HFFc6 (cell line): ENCODE measurements around the gene JOSD2. TPM values are rescaled to one million over a fixed set of nuclear protein-coding genes. Genes with fewer than 3 reads are reported as not detected.

Experiments
- DNase-seq: peaks from one replicate; pipeline ENCODE4 v3.0.0-alpha.2; 2018
- H3K27ac Mint-ChIP-seq: 2 replicates; pipeline ENCODE4 v1.8.0; 2020; ENCODE audit warnings: mild to moderate bottlenecking, mixed read lengths
- H3K27me3 Mint-ChIP-seq: 2 replicates; pipeline ENCODE4 v1.8.0; 2021; ENCODE audit warnings: mild to moderate bottlenecking, moderate library complexity, mixed read lengths; ENCODE audit not compliant: insufficient read depth
- H3K36me3 Mint-ChIP-seq: 2 replicates; pipeline ENCODE4 v1.8.0; 2021; ENCODE audit warnings: low read depth, mixed read lengths
- H3K4me1 Mint-ChIP-seq: 2 replicates; pipeline ENCODE4 v1.8.0; 2020; ENCODE audit warnings: low read depth, mixed read lengths
- H3K4me3 Mint-ChIP-seq: 2 replicates; pipeline ENCODE4 v1.8.0; 2020; ENCODE audit warnings: mild to moderate bottlenecking, moderate library complexity, mixed read lengths
- H3K9me3 Mint-ChIP-seq: 2 replicates; pipeline ENCODE4 v1.8.0; 2020; ENCODE audit warnings: mild to moderate bottlenecking, mixed read lengths
- CTCF ChIP-seq: fragments of 200-600 bp; sonication (generic); IDR thresholded peaks from 2 replicates; pipeline ENCODE4 v1.5.0; 2021; ENCODE audit warnings: antibody characterized with exemption, mild to moderate bottlenecking
- total RNA-seq, 6 experiments: library from RNA; stranded (reverse); fragmentation: NEBNext Ultra II Directional; extraction: Animal tissue kit (Norgen Biotek cat#: 25700); gene quantifications; 2 replicates in 1 of 6; 3 replicates in 5 of 6; pipeline ENCODE4 v1.2.3, GENCODE V29; 2021

The JOSD2 gene
- total RNA-seq, 6 experiments from 2014 or later = 62.7 to 86.3 (median 72.8) TPM

DNA sequence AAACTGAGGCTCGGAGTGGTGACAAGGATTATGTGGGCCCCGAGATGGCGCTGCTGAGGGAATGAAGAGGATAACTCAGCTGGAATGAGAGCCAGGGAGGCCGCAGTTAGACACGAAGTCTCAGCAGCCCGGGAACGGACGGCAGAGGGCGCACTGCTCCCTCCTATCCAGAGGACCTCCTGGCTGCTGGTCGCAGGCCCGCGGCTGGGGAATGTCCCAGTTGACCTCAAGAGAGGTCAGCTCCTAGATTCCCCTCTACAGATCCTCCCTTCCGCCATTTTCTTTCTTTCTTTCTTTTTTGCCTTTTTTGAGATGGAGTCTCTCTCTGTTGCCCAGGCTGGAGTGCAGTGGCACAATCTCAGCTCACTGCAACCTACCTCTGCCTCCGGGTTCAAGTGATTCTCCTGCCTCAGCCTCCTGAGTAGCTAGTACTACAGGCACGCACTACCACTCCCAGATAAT, 26.8 kb upstream of the JOSD2 start:
- H3K9me3 Mint-ChIP-seq = peaks cover 13% of the 10 kb centered on the region
- no peak overlapping the region for H3K27ac Mint-ChIP-seq
- peaks cover 8% of the 10 kb centered on the region; the same call in 1 of the 2 replicates for H3K36me3 Mint-ChIP-seq
- H3K27me3 Mint-ChIP-seq = peaks cover 6% of the 10 kb centered on the region
- no peaks in the 10 kb centered on the region; the same call in 1 of the 2 replicates for H3K4me1 Mint-ChIP-seq
- H3K4me3 Mint-ChIP-seq = no peak overlapping the region
- TF ChIP-seq CTCF = peak; percentile 87
- DNase-seq = peak; percentile 64

- no peak overlapping the region for H3K4me3 Mint-ChIP-seq
- H3K9me3 Mint-ChIP-seq = peaks cover 18% of the 10 kb centered on the region
- no peak overlapping the region for H3K27ac Mint-ChIP-seq
- no peaks in the 10 kb centered on the region; the same call in 1 of the 2 replicates for H3K4me1 Mint-ChIP-seq
- H3K27me3 Mint-ChIP-seq = peaks cover 6% of the 10 kb centered on the region
- DNase-seq = no peak
- peaks cover 10% of the 10 kb centered on the region; the same call in 1 of the 2 replicates for H3K36me3 Mint-ChIP-seq
- no peak for TF ChIP-seq CTCF
Measured at GRCh38 chr19:50537306-50537685, 26.3 kb upstream of the JOSD2 start.

DNA sequence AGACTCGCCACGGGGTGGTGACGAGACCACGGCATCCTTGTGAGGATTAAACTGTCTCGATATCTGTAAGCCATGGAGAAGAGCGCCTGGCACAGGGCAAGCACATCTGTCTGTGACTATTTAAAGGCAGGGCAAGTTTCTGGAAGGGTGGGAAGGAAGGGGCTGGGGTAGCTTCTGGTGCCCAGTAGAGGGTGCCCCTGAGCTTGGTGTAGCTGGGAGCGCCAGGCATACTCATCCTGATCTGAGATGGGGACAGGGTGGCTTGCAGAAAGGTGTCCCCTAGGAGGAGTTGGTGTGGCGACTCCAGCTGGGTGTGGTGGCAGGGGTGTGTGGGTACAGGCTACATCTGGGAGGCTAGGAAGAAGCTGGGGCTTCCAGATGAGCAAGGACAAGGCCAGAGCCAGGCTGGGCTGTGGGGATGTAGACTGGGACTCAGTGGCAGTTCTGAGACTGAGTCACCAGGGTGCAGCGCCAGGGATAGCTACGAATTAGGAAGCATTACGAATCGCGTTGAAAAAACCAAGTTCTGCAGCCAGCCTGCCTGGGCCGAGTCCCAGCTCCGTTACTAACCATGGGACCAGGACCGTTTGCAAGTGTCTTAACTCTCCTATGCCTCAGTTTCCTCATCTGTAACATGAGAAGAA, 25.8 kb upstream of the JOSD2 start:
- Mint-ChIP-seq H3K4me1 (no peaks in the 10 kb centered on the region; the same call in 1 of the 2 replicates), H3K27ac (no peak overlapping the region), H3K27me3 (peaks cover 7% of the 10 kb centered on the region), H3K4me3 (no peak overlapping the region), H3K36me3 (peaks cover 10% of the 10 kb centered on the region; the same call in 1 of the 2 replicates), H3K9me3 (peaks cover 20% of the 10 kb centered on the region)
- TF ChIP-seq CTCF = no peak; the same call in 1 of the 2 replicates
- DNase-seq = no peak

DNA sequence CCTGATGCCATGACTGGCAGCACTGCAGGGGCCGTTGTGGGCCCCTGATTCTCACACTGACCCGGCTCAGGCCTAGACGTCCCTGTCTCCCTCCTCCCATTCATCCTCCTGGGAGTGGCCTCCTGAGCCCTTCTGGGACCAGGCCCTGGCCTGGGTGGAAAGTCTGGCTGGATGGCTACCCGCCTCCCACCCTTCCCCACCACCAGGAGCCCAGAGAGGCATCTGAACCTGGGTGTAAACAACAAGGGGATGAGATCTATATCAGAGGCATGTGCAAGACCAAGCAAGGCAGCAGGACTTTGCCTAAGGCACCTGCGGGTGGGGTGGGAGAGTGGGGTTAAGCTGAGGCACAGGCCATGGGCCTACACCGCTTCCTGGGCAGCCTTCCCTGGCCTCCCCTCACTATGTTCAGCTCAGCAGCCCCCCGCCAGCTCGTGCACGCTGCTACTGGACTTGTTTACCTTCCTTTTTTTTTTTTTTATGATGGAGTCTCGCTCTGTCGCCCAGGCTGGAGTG, 24.7 kb upstream of the JOSD2 start:
- Mint-ChIP-seq H3K4me3 (no peak overlapping the region), H3K27ac (no peak overlapping the region), H3K9me3 (peaks cover 20% of the 10 kb centered on the region), H3K4me1 (no peaks in the 10 kb centered on the region; the same call in 1 of the 2 replicates), H3K27me3 (peaks cover 15% of the 10 kb centered on the region), H3K36me3 (peaks cover 10% of the 10 kb centered on the region; the same call in 1 of the 2 replicates)
- DNase-seq = no peak
- TF ChIP-seq CTCF = no peak

DNA sequence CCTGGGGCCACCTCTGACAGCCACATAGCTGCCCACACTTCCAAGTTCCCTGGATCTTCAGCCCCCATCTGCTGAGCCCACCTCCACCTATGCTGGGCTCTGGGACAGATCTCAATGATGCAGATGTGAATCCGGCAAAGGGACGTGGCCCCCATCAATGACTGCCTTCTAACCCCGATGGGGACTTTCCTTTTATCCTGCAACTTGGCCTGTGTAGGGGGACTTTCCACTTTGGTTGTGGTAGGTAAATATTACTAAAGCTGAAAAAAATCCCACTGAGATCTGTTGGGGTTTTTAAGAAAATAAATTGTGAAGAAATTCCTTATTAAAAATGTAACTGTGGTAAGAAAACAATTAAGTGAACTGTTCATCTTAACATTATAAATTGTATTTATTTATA, 23.5 kb upstream of the JOSD2 start:
- no peak for TF ChIP-seq CTCF
- Mint-ChIP-seq H3K36me3 (peaks cover 10% of the 10 kb centered on the region; the same call in 1 of the 2 replicates), H3K4me1 (no peaks in the 10 kb centered on the region; the same call in 1 of the 2 replicates), H3K27me3 (peaks cover 15% of the 10 kb centered on the region), H3K4me3 (no peak overlapping the region), H3K27ac (no peak overlapping the region), H3K9me3 (peaks cover 20% of the 10 kb centered on the region)
- DNase-seq = no peak
